HepG2 (cell line): Measurements from ENCODE around the gene PSMB2.

Experiments
- CREBL2 ChIP-seq: sonication (generic); formaldehyde crosslinking; IDR thresholded peaks from 2 replicates; pipeline ENCODE4 v1.8.1; 2023; ENCODE audit warnings: missing genetic modification reagents, mild to moderate bottlenecking, borderline replicate concordance
- EZH2 ChIP-seq: conservative IDR thresholded peaks from 2 replicates; pipeline ENCODE4 v1.6.1; 2012; ENCODE audit warnings: mild to moderate bottlenecking, low read depth, low read length, moderate library complexity
- FOXK2 ChIP-seq: fragments of 450-650 bp; IDR thresholded peaks from 2 replicates; pipeline ENCODE4 v1.6.1; 2016
- POLR2AphosphoS5 ChIP-seq: IDR thresholded peaks from 2 replicates; pipeline ENCODE4 v1.6.1; 2012; ENCODE audit warnings: low read depth, low read length
- RELA ChIP-seq: sonication (generic); formaldehyde crosslinking; IDR thresholded peaks from 2 replicates; pipeline ENCODE4 v1.4.0; 2020; ENCODE audit warnings: missing genetic modification reagents
- REST ChIP-seq, 2 experiments: IDR thresholded peaks; 2 replicates each; pipeline ENCODE4 v1.6.1; 2011 to 2012; ENCODE audit warnings: low read length in 2 of 2, borderline replicate concordance in 1 of 2, low read depth in 1 of 2, mild to moderate bottlenecking in 1 of 2, moderate library complexity in 1 of 2
- SIN3A ChIP-seq: IDR thresholded peaks from 2 replicates; pipeline ENCODE4 v1.6.1; 2011; ENCODE audit warnings: low read depth, mild to moderate bottlenecking, control low read depth, low read length, borderline replicate concordance
- SMYD3 ChIP-seq: sonication (generic); formaldehyde crosslinking; IDR thresholded peaks from 2 replicates; pipeline ENCODE4 v1.8.1; 2023; ENCODE audit warnings: mild to moderate bottlenecking, missing genetic modification reagents
- TAF1 ChIP-seq: sonication (generic); formaldehyde crosslinking; IDR thresholded peaks from 2 replicates; pipeline ENCODE4 v1.4.0; 2020; ENCODE audit warnings: missing genetic modification reagents
- ZNF580 ChIP-seq: IDR thresholded peaks from 2 replicates; pipeline ENCODE4 v1.6.1; 2016; ENCODE audit warnings: low read depth, borderline replicate concordance
- TF ChIP-seq, protein P1 (sequence below): IDR thresholded peaks from 2 replicates; pipeline ENCODE4 v1.6.1; 2016; ENCODE audit warnings: control low read depth
- TF ChIP-seq, protein P2 (sequence below): sonication (generic); formaldehyde crosslinking; conservative IDR thresholded peaks from 2 replicates; pipeline ENCODE4 v1.4.0; 2020; ENCODE audit warnings: missing genetic modification reagents
- TF ChIP-seq, protein P3 (sequence below): sonication (generic); formaldehyde crosslinking; IDR thresholded peaks from 2 replicates; pipeline ENCODE4 v1.5.0; 2020; ENCODE audit warnings: mild to moderate bottlenecking, missing genetic modification reagents, moderate library complexity

- TF ChIP-seq, protein P1, sequence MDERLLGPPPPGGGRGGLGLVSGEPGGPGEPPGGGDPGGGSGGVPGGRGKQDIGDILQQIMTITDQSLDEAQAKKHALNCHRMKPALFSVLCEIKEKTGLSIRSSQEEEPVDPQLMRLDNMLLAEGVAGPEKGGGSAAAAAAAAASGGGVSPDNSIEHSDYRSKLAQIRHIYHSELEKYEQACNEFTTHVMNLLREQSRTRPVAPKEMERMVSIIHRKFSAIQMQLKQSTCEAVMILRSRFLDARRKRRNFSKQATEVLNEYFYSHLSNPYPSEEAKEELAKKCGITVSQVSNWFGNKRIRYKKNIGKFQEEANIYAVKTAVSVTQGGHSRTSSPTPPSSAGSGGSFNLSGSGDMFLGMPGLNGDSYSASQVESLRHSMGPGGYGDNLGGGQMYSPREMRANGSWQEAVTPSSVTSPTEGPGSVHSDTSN (CRISPR knock-in tag) = no peak
- TF ChIP-seq REST (IDR thresholded peaks at IDR 0.05; ENCODE audit: borderline replicate concordance in 1 of 2, low read depth in 1 of 2, low read length in 2 of 2) (no peak), POLR2AphosphoS5 (no peak), SIN3A (no peak), SMYD3 (CRISPR knock-in tag) (no peak), ZNF580 (CRISPR knock-in tag) (no peak), FOXK2 (no peak), EZH2 (no peak), TAF1 (CRISPR knock-in tag) (no peak), RELA (CRISPR knock-in tag) (no peak), CREBL2 (CRISPR knock-in tag) (no peak)
- TF ChIP-seq, protein P2, sequence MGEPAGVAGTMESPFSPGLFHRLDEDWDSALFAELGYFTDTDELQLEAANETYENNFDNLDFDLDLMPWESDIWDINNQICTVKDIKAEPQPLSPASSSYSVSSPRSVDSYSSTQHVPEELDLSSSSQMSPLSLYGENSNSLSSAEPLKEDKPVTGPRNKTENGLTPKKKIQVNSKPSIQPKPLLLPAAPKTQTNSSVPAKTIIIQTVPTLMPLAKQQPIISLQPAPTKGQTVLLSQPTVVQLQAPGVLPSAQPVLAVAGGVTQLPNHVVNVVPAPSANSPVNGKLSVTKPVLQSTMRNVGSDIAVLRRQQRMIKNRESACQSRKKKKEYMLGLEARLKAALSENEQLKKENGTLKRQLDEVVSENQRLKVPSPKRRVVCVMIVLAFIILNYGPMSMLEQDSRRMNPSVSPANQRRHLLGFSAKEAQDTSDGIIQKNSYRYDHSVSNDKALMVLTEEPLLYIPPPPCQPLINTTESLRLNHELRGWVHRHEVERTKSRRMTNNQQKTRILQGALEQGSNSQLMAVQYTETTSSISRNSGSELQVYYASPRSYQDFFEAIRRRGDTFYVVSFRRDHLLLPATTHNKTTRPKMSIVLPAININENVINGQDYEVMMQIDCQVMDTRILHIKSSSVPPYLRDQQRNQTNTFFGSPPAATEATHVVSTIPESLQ (CRISPR knock-in tag) = no peak
- TF ChIP-seq, protein P3, sequence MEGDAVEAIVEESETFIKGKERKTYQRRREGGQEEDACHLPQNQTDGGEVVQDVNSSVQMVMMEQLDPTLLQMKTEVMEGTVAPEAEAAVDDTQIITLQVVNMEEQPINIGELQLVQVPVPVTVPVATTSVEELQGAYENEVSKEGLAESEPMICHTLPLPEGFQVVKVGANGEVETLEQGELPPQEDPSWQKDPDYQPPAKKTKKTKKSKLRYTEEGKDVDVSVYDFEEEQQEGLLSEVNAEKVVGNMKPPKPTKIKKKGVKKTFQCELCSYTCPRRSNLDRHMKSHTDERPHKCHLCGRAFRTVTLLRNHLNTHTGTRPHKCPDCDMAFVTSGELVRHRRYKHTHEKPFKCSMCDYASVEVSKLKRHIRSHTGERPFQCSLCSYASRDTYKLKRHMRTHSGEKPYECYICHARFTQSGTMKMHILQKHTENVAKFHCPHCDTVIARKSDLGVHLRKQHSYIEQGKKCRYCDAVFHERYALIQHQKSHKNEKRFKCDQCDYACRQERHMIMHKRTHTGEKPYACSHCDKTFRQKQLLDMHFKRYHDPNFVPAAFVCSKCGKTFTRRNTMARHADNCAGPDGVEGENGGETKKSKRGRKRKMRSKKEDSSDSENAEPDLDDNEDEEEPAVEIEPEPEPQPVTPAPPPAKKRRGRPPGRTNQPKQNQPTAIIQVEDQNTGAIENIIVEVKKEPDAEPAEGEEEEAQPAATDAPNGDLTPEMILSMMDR (CRISPR knock-in tag) = no peak
Observed at GRCh38 chr1:35580949-35581388, 60.4 kb downstream of the PSMB2 start.
